ENCODE data around the gene SYT3.
"Not testable (repeated sequence)": the region's sequence is repeated elsewhere in the genome, so short reads cannot be mapped to it uniquely, and the experiment has no call there.

SYT3 gene

GRCh38 chr19:50632151-50632835 lies 7.4 kb downstream of the SYT3 start:
- no peak for DNase-seq

DNA sequence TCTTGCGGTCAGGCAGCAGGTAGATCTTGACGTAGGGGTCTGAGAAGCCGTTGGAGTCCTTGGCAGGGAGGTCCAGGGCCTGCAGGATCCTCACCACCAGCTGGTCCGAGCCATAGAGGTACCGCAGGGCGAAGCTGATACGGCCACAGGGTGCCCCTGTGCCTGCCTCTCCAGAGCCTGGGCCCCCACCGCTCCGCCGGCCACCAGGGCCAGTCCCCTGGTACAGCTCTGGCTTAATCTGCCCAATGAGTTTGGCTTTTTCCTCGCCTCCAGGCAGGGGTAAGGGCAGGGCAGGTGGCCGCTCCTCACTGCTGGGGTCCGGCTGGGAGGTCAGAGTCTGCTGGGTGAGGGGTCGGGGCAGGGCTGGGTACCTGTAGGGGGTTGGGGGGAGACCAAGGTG lies 9.9 kb downstream of the SYT3 start:
- no peak for DNase-seq

DNA sequence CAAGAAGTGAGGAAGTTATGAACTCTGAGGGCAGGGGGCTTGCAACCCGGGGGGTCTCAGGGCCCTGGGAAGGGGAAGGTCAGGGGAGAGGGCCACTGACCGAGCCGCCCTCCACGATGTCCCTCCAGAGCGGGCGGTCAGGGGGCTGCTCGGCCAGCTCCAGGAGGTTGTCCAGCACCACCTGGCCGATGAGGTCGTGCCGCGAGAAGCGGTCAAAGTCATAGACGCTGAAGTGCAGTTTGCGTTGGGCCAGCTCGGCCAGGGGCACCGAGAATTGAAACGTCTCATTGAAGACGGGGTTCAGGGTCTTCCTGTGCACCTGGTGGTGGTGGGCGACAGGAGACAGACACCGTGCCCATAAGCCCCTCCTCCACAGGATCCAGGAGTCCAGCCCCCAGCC lies 10.5 kb downstream of the SYT3 start:
- DNase-seq = no peak

GRCh38 chr19:50628551-50628950 lies 11.1 kb downstream of the SYT3 start:
- DNase-seq = no peak

GRCh38 chr19:50628146-50628545 lies 11.5 kb downstream of the SYT3 start:
- DNase-seq = no peak

- no peak for DNase-seq
Measured at GRCh38 chr19:50626795-50627194, 12.9 kb downstream of the SYT3 start.

- DNase-seq = no peak
Measured at GRCh38 chr19:50626011-50626410, 13.7 kb downstream of the SYT3 start.

DNA sequence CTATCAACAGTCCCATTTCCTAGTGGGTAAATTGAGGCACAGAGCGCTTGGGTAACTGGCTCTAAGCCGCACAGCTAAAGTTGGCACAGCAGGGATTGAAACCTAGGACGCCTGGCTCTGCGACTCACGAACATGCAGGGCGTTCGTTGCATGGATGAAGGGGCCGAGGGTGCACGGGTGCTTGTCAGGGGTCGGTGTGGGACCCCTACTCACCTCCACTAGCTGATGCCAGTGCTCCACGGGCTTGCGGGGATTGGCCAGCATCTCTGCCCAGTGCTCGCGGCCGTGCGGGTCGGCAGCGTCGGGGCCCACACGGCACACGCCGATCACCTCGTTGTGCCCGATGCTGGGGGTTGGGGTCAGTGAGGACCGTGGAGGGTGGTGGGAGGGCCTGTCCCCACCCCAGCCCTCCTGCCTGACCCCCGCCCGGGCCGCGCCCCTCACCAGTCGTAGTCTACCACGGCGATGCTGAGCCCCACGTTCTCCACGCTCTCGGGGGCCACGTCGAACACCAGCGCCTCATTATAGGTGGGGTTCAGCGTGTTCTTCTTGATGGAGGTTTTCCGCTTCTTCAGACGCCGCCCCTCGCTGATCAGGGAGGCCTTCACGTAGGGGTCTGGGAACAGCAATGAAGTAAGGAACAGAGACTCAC lies 14.6 kb downstream of the SYT3 start:
- DNase-seq = no peak

DNA sequence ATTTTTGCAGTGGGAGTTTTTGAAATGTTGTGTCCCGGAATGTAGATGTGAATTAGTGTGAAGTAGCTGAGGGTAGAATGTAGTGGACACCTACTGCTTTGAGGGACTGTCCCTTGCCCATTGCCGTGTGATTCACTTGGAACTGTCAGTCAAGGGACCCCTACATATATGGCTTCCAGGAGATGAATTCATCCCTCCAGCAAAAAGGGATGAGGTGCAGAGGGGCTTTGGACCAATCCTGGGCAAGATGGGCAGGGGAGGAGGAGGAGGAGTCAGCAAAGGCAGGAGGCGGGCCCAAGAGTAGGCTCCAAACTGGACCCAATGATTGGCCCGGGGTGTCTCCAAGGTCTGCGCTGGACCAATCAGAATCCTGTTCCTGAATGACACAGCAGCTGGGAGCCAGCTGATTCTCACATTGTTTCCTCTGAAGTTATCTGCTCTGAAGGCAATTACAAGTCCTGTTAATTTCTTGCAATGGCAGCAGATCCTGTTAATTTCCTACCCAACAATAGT lies 19.2 kb downstream of the SYT3 start:
- not testable (repeated sequence) for DNase-seq

DNA sequence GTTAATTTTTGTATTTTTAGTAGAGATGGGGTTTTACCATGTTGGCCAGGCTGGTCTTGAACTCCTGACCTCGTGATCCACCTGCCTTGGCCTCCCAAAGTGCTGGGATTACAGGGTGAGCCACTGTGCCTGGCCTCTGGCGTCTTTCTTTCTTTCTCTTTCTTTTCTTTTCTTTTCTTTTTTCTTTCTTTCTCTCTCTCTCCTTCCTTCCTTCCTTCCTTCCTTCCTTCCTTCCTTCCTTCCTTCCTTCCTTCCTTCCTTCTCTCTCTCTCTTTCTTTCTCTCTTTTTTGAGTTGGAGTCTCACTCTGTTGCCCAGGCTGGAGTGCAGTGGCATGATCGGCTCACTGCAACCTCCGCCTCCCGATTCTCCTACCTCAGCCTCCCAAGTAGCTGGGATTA lies 20.5 kb downstream of the SYT3 start:
- DNase-seq = not testable (repeated sequence)

DNA sequence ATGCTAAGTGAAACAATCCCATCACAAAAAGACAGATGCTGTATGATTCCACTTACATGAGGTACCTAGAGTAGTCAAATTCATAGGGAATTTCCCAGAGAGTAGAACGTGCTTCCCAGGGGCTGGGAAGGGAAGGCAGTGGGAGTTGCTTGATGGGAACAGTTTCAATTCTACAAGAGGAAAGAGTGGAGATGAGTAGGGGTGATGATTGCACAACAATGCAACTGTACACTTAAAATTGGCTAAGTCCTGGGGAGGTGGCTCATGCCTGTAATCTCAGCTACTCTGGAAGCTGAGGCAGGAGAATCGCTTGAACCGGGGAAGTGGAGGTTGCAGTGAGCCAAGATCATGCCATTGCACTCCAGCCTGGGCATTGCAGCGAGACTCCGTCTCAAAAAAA lies 21.3 kb downstream of the SYT3 start:
- DNase-seq = not testable (repeated sequence)

DNA sequence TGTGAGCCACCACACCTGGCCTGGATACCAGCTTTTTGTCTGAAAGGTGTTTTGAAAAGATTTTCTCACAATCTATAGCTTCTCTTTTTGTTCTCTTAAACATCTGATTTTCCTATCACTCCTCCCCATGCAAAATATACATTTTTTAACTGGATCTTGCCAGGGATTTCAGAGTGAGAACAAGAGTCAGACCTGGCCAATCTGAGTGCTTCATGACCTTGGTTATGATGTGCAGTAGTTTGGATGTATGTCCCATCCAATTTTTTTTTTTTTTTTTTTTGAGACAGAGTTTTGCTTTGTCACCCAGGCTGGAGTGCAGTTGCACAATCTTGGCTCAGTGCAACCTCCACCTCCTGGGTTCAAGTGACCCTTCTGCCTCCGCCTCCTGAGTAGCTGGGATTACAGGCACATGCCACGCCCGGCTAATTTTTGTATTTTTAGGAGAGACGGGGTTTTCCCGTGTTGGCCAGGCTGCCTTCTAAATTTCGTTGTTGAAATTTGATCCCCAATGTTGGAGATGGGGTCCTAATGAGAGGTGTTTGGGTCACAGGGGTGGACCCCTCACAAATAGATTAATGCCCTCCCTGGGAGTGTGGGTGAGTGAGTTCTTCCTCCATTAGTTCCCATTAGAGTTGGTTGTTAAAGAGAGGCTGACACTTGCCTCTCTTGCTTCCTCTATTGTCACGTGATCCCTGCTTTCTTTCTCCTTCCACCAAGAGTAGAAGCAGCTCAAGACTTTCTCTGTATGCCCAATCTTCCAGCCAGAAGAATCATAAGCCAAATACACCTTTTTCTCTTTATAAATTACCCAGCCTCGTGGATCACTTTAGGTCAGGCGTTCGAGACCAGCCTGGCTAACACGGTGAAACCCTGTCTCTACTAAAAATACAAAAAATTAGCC lies 26.9 kb downstream of the SYT3 start:
- DNase-seq = not testable (repeated sequence)

- DNase-seq = no peak
Measured at GRCh38 chr19:50607874-50608785, 31.6 kb downstream of the SYT3 start.

DNA sequence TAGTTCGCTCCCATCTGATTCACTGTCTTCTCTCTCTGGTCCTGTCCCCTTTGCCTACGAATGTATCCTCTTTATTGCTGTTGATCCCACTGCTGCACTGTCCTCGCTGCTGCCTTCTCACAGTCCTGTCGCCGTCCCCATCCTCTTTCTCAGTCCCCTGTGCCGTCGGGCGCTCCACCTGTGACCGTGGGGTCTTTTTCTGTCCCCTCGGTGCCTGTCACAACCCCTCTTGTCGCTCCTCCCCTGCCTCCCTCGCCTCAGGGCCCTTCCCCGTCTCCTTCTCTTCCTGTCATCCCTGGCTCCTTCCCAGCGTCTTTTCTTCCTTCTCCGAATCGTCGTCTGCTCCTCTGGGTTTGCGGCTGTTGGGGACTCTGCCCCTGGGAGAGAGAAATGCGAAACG lies 32.3 kb downstream of the SYT3 start:
- no peak for DNase-seq

DNA sequence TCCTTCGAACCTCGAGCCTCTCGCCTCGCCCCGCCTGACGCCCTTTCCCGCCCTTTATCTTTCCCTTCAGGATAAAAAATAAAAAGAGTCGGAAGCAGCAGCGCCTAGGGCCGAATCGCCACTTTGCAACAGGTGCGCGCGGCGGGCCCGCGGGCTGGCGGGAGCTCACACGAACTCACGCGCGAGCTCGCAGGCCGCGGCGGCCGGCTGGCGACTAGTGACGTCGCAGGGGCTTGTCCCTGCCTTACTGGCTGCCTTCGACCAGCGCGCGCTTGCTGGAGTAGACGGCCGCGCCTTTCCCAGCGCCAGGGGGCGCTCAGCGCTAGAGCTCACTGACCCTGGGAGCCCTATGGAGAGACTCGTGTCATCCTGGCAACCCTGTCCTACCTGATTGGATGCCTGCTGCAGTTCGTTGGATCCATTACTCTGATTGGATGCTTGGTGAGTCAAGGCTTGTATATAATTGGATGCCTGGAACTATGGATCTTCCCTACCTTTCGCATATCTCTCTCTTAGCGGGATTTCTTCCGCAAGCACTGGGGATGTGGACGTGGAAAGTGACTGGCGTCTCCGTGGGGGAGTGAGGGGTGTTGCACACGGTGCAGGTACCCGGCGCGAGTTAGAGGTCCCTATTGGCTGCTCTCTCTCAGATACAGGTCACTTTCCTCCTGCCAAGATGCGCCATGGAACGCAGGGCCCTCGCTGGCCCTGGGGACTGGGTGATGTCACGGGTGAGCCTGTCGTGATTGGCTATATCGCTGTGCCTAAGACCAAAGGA lies 33.4 kb downstream of the SYT3 start:
- not testable (repeated sequence) for DNase-seq

- not testable (repeated sequence) for DNase-seq
Measured at GRCh38 chr19:50604264-50605073, 35.2 kb downstream of the SYT3 start.

DNA sequence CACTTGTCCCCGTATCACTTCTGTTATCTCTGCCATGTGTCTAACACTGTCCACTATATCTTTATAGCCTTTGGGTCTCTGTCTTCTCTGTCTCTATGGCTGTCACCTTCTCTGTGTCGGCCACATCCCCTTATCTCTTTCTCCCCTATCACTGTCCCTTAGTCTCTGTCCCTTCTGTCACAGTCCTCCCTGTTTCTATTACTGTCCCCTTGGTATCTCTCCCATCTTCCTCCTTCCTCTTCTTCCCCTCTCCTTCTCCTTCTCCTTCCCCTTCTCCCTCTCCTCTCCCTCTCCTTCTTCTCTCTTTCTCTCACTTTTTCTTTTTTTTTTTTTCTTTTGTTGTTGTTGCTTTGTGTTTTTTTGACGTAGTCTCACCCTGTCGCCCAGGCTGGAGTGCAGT lies 36.7 kb downstream of the SYT3 start:
- no peak for DNase-seq

DNA sequence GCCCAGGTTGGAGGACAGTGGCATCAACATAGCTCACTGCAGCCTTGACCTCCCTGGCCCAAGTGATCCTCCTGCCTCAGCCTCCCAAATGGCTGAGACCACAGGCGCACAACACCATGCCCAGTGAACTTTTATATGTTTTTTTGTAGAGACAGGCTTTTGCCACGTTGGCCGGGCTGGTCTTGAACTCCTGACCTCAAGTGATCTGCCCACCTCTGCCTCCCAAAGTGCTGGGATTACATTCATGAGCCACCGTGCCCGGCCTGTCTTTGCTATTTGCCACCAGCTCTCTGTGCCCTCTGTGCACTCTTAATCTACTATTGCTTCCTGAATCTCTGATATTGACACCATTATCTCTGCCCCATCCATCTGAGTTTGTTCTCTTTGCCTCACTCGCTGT lies 37.2 kb downstream of the SYT3 start:
- no peak for DNase-seq

DNA sequence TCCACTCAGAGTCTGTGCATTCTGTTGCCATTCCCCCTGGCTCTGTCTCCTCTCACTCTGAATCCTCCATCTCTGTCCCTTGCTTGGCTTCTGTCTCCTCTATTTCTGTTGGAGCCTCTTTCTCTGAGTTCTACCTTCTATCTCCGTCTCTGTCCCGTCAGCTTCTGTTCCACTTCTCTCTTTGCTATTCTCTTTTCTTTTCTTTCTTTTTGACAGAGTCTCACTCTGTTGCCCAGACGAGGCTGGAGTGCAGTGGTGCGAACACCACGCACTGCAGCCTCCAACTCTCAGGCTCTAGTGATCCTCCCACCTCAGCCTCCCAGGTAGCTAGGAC lies 37.6 kb downstream of the SYT3 start:
- DNase-seq = no peak

DNA sequence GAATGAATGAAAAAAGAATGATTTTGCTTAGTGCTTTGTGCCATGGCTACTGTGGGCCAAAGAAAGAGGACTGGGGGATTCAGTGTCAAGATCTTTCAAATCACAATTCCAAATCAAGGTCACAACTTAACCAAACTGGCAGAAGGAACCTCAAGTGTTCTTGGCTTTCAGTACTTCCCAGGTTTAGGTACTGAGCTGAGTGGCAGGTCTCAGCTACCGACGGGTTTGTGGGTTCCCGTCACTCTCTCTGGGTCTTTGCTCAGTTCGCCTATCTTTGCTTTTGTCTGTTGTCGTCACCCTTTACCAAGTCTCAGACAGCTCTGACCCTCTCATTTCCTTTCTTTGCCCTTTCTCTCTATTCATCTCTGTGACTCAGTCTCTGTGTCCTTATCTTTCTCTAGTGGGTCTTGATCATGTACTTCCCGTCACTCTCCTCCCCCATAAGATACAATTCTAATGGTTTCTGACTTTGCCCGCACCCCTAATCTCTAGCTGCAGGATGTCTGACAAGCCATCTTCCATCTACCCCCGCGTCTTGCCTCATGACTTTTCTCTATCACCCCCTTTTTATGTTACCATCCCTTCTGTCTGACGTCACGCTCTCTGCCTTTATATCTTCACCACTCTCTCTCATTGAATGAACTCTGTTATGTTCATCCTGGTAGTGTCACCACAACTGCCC lies 38.1 kb downstream of the SYT3 start:
- no peak for DNase-seq
